ENCODE data around the gene SNCAIP.

Gene SNCAIP

GRCh38 chr5:122401976-122402725, 90.1 kb downstream of the SNCAIP start:
- DNase-seq = no peak

DNA sequence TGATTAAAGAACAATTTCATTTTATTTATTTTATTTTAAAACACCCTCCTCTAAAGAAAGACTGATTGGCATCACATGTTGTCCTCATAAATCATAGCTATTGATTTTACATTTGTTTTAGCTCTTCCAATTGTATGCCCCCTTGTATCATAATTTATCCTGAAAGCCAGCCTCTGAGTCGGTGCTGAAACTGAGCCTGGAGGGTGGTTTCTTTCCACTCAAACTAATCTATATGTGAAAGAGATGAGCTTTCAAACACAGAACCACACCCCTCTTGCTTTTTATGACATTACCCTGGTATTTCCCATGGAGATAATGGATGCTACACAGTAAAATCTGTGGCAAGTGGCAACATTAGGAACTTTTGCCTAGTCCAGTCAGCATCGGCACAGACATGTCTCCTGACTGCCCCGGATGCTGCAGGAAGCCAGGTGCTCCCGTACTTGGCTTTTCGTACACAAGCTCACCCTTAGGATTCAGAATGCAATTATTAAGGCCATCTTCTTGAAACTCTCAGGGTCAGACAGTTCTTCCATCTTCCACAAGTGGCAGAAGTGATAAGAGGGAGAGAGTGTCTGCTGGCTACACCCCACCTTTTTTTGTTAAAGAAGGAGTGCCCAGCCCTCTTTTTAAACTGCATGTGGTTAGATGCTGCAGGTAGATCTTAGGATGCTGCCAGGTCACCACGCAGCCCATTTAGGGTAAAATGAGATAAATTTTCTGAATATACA, 91.1 kb downstream of the SNCAIP start:
- no peak for DNase-seq

DNA sequence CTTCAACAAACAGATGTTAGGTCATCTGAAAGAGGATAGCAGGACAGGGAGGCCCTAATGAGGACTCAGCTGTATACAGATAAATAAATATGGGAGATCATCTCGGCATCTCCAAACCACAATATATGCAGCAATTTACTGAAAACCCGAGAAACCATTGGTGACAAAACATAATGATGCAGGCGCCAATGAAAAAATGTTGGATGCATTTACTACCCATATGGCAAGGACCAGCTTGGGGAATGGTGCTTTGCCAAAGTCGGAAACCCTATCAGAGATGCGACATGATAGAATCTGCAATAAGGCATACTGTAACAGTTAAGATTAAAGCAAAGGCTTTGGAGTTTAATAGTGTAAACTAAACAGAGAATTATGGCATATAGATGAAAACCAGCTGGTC, 92.0 kb downstream of the SNCAIP start:
- DNase-seq = no peak

- DNase-seq = no peak
Measured at GRCh38 chr5:122404653-122405362, 92.8 kb downstream of the SNCAIP start.

- no peak for DNase-seq
Measured at GRCh38 chr5:122405751-122406150, 93.7 kb downstream of the SNCAIP start.

DNA sequence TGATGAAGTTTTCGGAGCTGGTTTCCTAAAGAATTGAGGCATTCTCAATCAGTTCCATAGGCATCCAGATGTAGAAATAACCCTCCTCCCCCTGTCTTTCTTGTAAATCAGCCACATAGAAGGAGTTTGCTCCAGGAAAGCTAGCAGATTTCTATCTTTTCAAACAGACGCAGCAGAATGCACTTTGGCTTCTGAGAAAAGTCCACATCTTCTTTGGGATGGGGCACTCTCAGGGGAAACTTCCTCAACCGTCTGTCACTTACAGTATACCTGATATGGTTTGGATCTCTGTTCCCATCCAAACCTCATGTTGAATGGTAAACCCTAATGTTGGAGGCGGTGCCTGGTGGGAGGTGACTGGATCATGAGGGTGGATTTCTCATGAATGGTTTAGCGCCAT, 94.1 kb downstream of the SNCAIP start:
- DNase-seq = no peak

DNA sequence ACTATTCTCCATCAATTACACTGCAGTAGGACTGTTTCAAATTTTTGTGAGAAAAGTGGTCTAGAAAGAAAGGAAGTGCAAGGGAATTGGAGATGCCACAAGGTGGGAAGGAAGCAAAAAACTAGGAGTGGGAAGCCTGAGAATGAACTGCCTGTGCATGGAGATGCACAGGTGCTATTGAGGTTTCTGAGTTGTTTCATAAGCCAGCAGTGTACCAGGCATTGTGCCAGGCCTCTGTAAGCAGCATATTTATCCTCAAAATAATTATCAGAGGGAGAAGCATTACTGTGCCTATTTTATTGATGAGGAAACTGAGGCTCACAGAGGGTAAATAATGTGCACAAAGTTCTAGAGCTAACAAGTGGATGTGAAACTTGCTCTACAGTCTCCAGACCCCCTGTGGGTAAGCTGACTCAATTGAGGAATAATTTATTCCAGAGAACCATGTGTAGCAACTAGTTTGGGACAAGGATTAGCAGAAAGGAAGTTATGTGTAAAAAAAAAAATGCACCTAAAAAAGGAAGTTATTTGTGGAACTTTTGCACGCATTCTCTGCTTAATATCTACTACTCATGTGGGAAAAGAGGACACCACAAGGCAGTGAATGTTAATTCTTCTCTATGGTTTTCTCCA, 96.7 kb downstream of the SNCAIP start:
- no peak for DNase-seq

DNA sequence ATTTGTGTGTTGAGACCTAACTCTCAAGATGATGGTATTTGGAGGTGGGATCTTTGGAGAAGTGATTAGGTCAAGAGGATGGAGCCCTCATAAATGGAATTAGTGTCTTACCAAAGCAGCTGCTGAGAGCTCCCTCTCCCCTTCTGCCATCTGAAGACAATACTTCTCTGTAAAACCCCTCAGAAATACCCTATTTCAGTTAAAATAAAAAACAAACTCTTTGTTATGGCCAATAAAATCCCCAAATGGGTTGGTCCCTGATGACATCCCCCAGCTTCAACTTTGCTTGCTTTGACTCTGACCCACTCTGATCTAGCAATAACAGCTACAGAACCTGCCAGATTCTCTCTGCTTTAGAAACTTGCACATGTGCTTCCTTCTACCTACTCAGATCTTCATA, 100.9 kb downstream of the SNCAIP start:
- no peak for DNase-seq

DNA sequence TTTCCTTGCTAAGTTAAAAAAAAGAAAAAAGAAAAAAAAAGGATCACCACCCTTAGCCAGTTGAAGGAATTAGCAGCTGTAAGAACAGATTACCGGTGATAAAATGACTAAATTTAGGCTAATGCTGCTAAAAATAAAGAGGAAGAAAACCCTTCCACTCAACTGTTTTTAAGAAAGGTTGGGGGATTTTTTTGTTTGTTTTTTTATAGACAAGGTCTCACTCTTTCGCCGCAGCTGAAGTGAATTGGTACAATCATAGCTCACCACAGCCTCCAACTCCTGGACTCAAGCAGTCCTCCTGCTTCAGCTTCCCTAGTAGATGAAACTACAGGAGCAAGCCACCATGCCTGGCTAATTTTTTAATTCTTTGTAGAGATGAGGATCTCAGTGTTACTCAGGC, 101.7 kb downstream of the SNCAIP start:
- DNase-seq = no peak

- no peak for DNase-seq
Measured at GRCh38 chr5:122415030-122415800, 103.2 kb downstream of the SNCAIP start.

GRCh38 chr5:122415801-122416120, 103.7 kb downstream of the SNCAIP start:
- DNase-seq = no peak

DNA sequence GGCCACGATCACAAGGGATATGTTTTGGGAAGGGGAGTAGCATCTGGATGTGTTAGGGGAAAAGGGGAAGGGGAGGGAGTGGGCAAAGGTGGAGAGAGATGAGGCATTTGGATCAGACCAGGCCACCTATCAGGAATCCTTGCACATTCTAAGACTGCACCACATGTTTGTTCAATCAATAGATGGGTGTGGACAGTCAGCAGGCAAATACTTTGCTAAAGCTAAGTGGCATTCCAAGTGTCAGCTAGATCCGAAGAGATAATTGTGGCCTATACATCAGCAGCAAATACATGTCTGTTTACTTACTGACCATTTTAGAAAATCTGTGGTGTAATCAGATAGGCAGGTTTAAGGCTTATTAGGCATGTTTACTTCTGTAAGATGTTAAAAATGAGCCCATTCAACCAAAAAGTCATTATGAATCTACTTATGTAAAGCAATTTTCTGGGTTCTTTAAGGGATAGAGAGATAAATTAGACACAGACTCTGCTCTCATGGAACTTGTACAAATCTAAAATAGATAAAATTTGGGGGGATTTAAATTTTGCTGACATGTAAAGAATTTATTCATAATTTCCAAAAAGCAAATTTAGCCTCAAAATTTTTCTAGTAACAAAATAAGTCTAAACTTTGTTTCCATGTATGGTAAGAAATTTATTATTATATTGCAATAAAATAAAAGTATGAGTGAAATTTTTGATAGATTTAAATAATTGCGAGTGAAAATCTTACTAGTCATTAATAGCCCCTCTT, 107.3 kb downstream of the SNCAIP start:
- DNase-seq = no peak

DNA sequence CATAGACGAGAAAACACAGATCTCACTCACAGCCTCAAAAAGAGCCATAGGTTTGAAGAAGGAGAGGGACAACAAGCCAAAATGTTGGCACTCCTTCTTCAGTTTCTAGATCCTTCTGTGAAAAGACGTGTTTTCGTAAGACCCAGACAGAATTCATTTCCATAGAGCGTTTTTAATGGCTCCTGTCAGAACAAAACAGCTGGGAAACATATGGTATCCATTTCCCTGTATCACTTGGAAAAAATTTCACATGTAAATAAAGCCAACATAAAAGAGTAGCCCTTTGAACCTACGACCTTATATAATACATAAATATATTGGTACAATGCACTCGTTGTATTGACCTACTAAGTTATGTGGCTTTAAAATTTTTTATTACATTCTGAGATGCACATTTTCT, 108.1 kb downstream of the SNCAIP start:
- DNase-seq = no peak

DNA sequence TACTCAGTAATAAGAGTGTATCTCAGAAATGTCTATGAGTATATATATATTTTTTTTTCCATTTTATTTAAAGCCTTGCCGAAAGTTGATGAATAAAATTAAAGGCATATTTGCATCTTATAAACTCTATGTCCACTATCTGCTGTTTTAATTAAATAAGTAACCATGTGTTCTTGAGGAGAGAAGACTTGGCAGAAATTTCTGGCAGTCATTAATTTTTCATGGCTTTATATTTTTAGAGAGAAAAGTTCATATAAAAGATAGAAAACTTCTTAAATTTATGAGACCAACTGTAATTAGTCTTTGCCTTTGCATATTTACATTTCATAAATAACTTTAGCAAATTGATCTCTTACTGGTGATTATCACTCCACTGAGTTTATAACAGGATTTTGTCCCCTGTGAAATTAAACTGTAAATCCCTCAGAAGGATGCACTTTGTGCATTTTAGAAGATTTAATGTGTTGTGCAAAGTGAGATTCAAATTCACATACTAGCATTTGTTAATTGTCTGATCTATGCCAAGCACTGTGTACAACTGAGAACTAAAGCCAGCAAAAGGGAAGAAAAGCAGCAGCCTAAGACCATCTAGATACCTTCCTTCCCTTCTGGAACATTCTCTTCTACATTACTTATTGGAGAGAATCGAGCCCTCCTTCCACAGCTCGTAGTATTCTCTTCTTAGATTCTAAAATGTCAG, 108.7 kb downstream of the SNCAIP start:
- no peak for DNase-seq

- DNase-seq = no peak
Measured at GRCh38 chr5:122421374-122422079, 109.5 kb downstream of the SNCAIP start.

DNA sequence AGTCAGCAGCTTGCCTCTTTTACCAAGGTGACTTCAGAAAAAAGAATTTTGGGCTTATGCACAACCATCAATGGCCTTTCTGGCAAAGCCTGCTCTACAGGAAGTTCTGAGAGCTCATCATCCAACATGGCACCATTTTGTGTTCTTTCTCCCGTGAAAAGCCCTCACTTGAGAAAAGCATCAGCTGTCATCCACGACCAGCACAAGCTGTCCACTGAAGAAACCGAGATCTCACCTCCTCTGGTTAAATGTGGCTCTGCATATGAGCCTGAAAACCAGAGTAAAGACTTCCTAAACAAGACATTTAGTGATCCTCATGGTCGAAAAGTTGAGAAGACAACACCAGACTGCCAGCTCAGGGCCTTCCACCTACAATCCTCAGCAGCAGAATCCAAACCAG, 111.2 kb downstream of the SNCAIP start:
- no peak for DNase-seq

DNA sequence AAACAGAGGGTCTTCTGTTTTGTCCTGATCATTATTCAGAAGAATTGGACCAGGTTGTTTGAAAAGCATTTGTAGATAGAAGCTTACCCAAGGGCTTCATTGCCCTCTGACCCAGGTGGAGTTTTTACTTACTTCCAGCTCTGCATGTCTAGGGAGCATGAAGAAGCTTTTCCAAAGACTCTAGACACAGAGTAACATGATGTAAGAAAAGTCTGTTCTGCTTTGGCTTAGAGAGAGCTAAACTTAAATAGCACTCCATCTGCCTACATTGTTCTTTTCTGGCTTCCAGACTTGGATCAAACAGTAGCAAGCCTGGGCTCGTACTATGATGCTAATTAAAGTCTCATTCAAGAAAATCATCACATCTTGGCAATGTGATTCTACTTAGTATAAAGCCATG, 112.1 kb downstream of the SNCAIP start:
- no peak for DNase-seq

DNA sequence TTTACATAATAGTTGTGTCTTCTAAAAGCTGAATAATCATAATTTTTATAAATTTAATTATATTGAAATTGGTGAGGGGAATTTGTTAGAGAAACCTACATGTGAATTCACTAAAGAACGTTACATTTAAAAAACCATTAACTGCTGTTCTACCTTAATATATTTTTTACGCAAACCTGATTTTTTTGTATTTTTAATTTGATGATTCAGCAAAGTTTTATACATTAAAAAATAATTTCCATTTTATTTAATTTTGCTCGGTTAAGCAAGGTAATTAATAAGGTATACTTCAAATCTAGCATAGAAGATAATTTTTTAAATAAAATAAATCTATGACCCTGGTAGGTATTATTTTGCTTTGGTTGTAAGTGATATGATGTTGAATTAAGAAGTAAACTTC, 114.3 kb downstream of the SNCAIP start:
- DNase-seq = no peak

GRCh38 chr5:122427621-122428020, 115.6 kb downstream of the SNCAIP start:
- DNase-seq = no peak

GRCh38 chr5:122429545-122430318, 117.7 kb downstream of the SNCAIP start:
- no peak for DNase-seq

Measured in CD4-positive, alpha-beta T cell treated with Interleukin-6 for 4 hours (primary cell).